Tibial nerve (tissue), 4 donors: ENCODE results near the gene FRY.

Source experiments
- CTCF ChIP-seq, 5 experiments: fragments of 200-600 bp in 3 of 5; fragments of 450-650 bp in 2 of 5; sonication (generic) in 3 of 5; IDR thresholded peaks; one replicate each; pipeline ENCODE4 v1.5.1; 2016 to 2019; ENCODE audit warnings: antibody characterized with exemption in 5 of 5, mild to moderate bottlenecking in 3 of 5, moderate library complexity in 2 of 5
- EP300 ChIP-seq, 2 donors: sonication (generic); formaldehyde crosslinking; IDR thresholded peaks; one replicate each; pipeline ENCODE4 v1.6.1; 2017; ENCODE audit warnings: antibody characterized with exemption in 2 of 2, mild to moderate bottlenecking in 1 of 2

DNA sequence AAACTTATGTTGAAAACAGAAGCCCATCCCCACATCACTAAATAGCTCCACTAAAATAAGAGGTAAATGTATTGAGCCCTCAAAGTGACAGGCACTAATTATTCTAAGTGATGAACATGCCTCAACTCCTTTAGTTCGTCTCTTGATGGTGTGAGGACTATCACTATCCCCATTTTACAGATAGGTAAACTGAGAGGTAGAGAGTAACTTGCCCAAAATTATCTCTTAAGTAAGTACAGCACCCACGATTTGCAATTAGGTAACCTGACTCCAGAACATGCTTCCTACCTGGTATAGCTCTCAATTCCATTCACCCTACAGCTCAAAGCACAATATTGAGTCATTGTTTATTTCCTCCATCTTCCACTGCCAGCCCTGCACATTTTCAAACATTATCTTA lies 270.9 kb downstream of the FRY start:
- no peak for TF ChIP-seq CTCF (IDR thresholded peaks at IDR 0.05)
- no peak for TF ChIP-seq EP300 (IDR thresholded peaks at IDR 0.05)
